H1 (cell line): ENCODE measurements around the gene CAMKK2. TPM values are rescaled to one million over a fixed set of nuclear protein-coding genes. Genes with fewer than 3 reads are reported as not detected.
"Not testable (repeated sequence)": the region's sequence is repeated elsewhere in the genome, so short reads cannot be mapped to it uniquely, and the experiment has no call there.

ENCODE experiments used
- CTCF ChIA-PET: fragments of 300-600 bp; sonication (Branson Sonifier 250); formaldehyde crosslinking; loops from one replicate; lab custom pipeline; 2021; ENCODE audit not compliant: partially characterized antibody; lab: Charles Lee
- POLR2A ChIA-PET: fragments of 300-600 bp; sonication (Branson Sonifier 250); formaldehyde crosslinking; loops from one replicate; lab custom pipeline; 2021; ENCODE audit warnings: inconsistent platforms; ENCODE audit not compliant: partially characterized antibody; lab: Charles Lee
- DNase-seq, 2 experiments: peaks; one replicate each; pipeline versions ENCODE4 v3.0.0 to v3.0.0-alpha.2; 2010 to 2022; ENCODE audit warnings: low spot score in 2 of 2, low read depth in 1 of 2, mixed read lengths in 1 of 2
- FAIRE-seq: peaks from 2 replicates; lab custom pipeline; 2011; peaks lifted over from hg19 to GRCh38; lab: Jason Lieb, UNC
- H2AFZ ChIP-seq: 2 replicates; pipeline ENCODE4 v1.8.1; 2012; ENCODE audit warnings: low read length, inconsistent platforms
- H2AK5ac ChIP-seq: 2 replicates; pipeline ENCODE4 v1.6.1; 2013; ENCODE audit warnings: low read depth, low read length
- H2BK120ac ChIP-seq: replicated peaks from 2 replicates; pipeline ENCODE3; 2013; ENCODE audit warnings: low read depth, low read length, inconsistent platforms
- H2BK12ac ChIP-seq: 2 replicates; pipeline ENCODE4 v1.6.1; 2013; ENCODE audit warnings: low read depth, low read length
- H2BK15ac ChIP-seq: 2 replicates; pipeline ENCODE4 v1.6.1; 2013; ENCODE audit warnings: low read length
- H2BK20ac ChIP-seq: 2 replicates; pipeline ENCODE4 v1.6.1; 2013; ENCODE audit warnings: low read length
- H2BK5ac ChIP-seq: 2 replicates; pipeline ENCODE4 v1.6.1; 2013; ENCODE audit warnings: low read depth, low read length
- H3K14ac ChIP-seq: 2 replicates; pipeline ENCODE4 v1.6.1; 2013; ENCODE audit warnings: inconsistent platforms; ENCODE audit not compliant: insufficient read length
- H3K18ac ChIP-seq: 2 replicates; pipeline ENCODE4 v1.6.1; 2013; ENCODE audit warnings: low read length; ENCODE audit errors: extremely low read depth
- H3K23ac ChIP-seq: 2 replicates; pipeline ENCODE4 v1.6.1; 2013; ENCODE audit warnings: inconsistent platforms; ENCODE audit not compliant: insufficient read length
- H3K23me2 ChIP-seq: 2 replicates; pipeline ENCODE4 v1.6.1; 2013; ENCODE audit warnings: low read depth, low read length
- H3K27ac ChIP-seq: 2 replicates; pipeline ENCODE4 v1.6.1; 2011; ENCODE audit warnings: low read depth, low read length, inconsistent platforms
- H3K27me3 ChIP-seq, 4 experiments: replicated peaks in 1 of 4; 1 replicate in 1 of 4; 2 replicates in 3 of 4; pipeline versions ENCODE4 v1.6.1 to v1.8.1; 2011 to 2013; ENCODE audit warnings: low read length in 3 of 4, mild to moderate bottlenecking in 3 of 4, inconsistent platforms in 2 of 4, mixed read lengths in 2 of 4, moderate library complexity in 1 of 4; ENCODE audit not compliant: control insufficient read depth in 3 of 4, insufficient read depth in 3 of 4; ENCODE audit errors: extremely low read depth in 1 of 4
- H3K36me3 ChIP-seq, 4 experiments: 2 replicates each; pipeline versions ENCODE4 v1.6.1 to v1.8.1; 2011 to 2013; ENCODE audit warnings: mild to moderate bottlenecking in 4 of 4, low read length in 3 of 4, moderate library complexity in 2 of 4, control low read depth in 1 of 4, inconsistent platforms in 1 of 4; ENCODE audit not compliant: insufficient read depth in 4 of 4, control insufficient read depth in 2 of 4
- H3K4ac ChIP-seq: replicated peaks from 2 replicates; pipeline ENCODE3; 2013; ENCODE audit warnings: low read length, low read depth, mixed read lengths, inconsistent platforms; ENCODE audit not compliant: insufficient read length
- H3K4me1 ChIP-seq, 4 experiments: replicated peaks in 1 of 4; 1 replicate in 1 of 4; 2 replicates in 3 of 4; pipeline versions ENCODE4 v1.6.1 to v1.8.1; 2011 to 2013; ENCODE audit warnings: low read length in 3 of 4, inconsistent platforms in 2 of 4, mixed read lengths in 1 of 4; ENCODE audit not compliant: insufficient read depth in 4 of 4, control insufficient read depth in 3 of 4
- H3K4me2 ChIP-seq, 2 experiments: 2 replicates each; pipeline versions ENCODE4 v1.6.1 to v1.8.1; 2011 to 2013; ENCODE audit warnings: low read depth in 2 of 2, low read length in 2 of 2, control low read depth in 1 of 2, inconsistent platforms in 1 of 2, mild to moderate bottlenecking in 1 of 2; ENCODE audit not compliant: insufficient read depth in 1 of 2
- H3K4me3 ChIP-seq, 4 experiments: fragments of 200-600, 300-600 bp in 1 of 4; sonication (generic), shearing (Covaris generic), sonication (Bioruptor Twin) in 1 of 4; 2 replicates each; pipeline versions ENCODE4 v1.5.1 to v1.8.1; 2011 to 2016; ENCODE audit warnings: low read length in 4 of 4, low read depth in 3 of 4, control low read depth in 2 of 4, inconsistent platforms in 2 of 4, mild to moderate bottlenecking in 2 of 4, mixed read lengths in 1 of 4, moderate library complexity in 1 of 4; ENCODE audit not compliant: insufficient read depth in 2 of 4; ENCODE audit errors: extremely low read depth in 1 of 4
- H3K56ac ChIP-seq: replicated peaks from 2 replicates; pipeline ENCODE3; 2013; ENCODE audit warnings: low read depth, mild to moderate bottlenecking, mixed read lengths, low read length, inconsistent platforms; ENCODE audit not compliant: insufficient read length
- H3K79me1 ChIP-seq: 2 replicates; pipeline ENCODE4 v1.6.1; 2013; ENCODE audit warnings: low read depth, low read length, control low read depth
- H3K79me2 ChIP-seq, 2 experiments: 2 replicates each; pipeline versions ENCODE4 v1.6.1 to v1.8.1; 2012 to 2013; ENCODE audit warnings: low read length in 2 of 2, mild to moderate bottlenecking in 2 of 2, inconsistent platforms in 1 of 2; ENCODE audit not compliant: insufficient read depth in 2 of 2, control insufficient read depth in 1 of 2
- H3K9ac ChIP-seq, 4 experiments: replicated peaks in 1 of 4; 1 replicate in 1 of 4; 2 replicates in 3 of 4; pipeline versions ENCODE4 v1.6.1 to v1.8.1; 2011 to 2013; ENCODE audit warnings: low read depth in 3 of 4, low read length in 3 of 4, control low read depth in 2 of 4, mild to moderate bottlenecking in 2 of 4, moderate library complexity in 2 of 4, inconsistent platforms in 1 of 4; ENCODE audit errors: extremely low read depth in 1 of 4
- H3K9me3 ChIP-seq, 2 experiments: 2 replicates each; pipeline versions ENCODE4 v1.6.1 to v1.8.1; 2012 to 2013; ENCODE audit warnings: mild to moderate bottlenecking in 2 of 2, moderate library complexity in 2 of 2, control low read depth in 1 of 2, inconsistent platforms in 1 of 2, low read depth in 1 of 2, low read length in 1 of 2, mixed read lengths in 1 of 2; ENCODE audit not compliant: insufficient read depth in 2 of 2
- H4K20me1 ChIP-seq, 2 experiments: replicated peaks in 1 of 2; 2 replicates each; pipeline versions ENCODE3 to v1.8.1; 2011 to 2013; ENCODE audit warnings: inconsistent platforms in 2 of 2, low read length in 2 of 2, mild to moderate bottlenecking in 1 of 2; ENCODE audit not compliant: insufficient read depth in 2 of 2, control insufficient read depth in 1 of 2
- H4K5ac ChIP-seq: 2 replicates; pipeline ENCODE4 v1.6.1; 2013; ENCODE audit warnings: low read length, low read depth, mixed read lengths, inconsistent platforms; ENCODE audit not compliant: insufficient read length
- H4K8ac ChIP-seq: 2 replicates; pipeline ENCODE4 v1.8.0; 2013; ENCODE audit warnings: mild to moderate bottlenecking, moderate library complexity, low read length, inconsistent platforms; ENCODE audit not compliant: insufficient read depth; ENCODE audit errors: extremely low read depth
- H4K91ac ChIP-seq: replicated peaks from 2 replicates; pipeline ENCODE3; 2013; ENCODE audit warnings: low read length, mixed read lengths, inconsistent platforms; ENCODE audit not compliant: insufficient read length
- WGBS, 2 experiments: shearing (Covaris generic) in 1 of 2; methylation state at CpG; one replicate each; pipeline versions ENCODE4 v1.1.6 to v1.1.7; 2013 to 2015; ENCODE audit warnings: low lambda C conversion rate in 2 of 2, mixed read lengths in 2 of 2, inconsistent platforms in 1 of 2, low coverage in 1 of 2, missing lambda C conversion rate in 1 of 2; ENCODE audit not compliant: insufficient replicate concordance in 2 of 2, insufficient coverage in 1 of 2, insufficient read length in 1 of 2; ENCODE audit errors: extremely low coverage in 1 of 2, missing lambda C conversion rate in 1 of 2; 5-methylcytosine and 5-hydroxymethylcytosine counted together
- polyA plus RNA-seq, 7 experiments: library from polyadenylated mRNA; depleted of rRNA in 3 of 7; stranded (reverse) in 5 of 7; unstranded in 2 of 7; fragments of >200 nt in 5 of 7; fragments of 200-250 nt in 2 of 7; gene quantifications; 1 replicate in 5 of 7; 2 replicates in 1 of 7; 4 replicates in 1 of 7; pipeline versions ENCODE4 v1.2.1 to v1.2.3, GENCODE V29; 2011 to 2013; ENCODE audit warnings: missing spikeins in 2 of 7, mixed read lengths in 2 of 7
- total RNA-seq: library from RNA; stranded (reverse); fragmentation: NEBNext Ultra II Directional; extraction: Animal tissue kit (Norgen Biotek cat#: 25700); gene quantifications from 2 replicates; pipeline ENCODE4 v1.2.1, GENCODE V29; 2021

CAMKK2 gene
- total and polyA plus RNA-seq, 2 of the 8 experiments (the other 6 are each of a cell fraction or from before 2014, with no cell fraction given), result 29.6 to 30.6 TPM

DNA sequence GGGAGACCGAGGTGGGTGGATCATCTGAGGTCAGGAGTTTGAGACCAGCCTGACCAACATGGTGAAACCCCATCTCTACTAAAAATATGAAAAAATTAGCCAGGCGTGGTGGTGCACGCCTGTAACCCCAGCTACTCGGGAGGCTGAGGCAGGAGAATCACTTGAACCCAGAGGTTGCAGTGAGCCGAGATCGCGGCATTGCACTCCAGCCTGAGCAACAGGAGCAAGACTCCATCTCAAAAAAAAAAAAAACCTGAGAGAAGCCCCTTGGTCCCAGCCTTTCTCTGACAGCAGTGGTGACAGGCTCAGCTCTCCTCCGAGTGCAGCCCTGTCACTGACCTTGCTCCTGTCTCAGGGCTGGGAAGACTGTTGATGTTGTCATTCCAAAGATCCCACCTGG, 69.6 kb downstream of the CAMKK2 start:
- H2AFZ ChIP-seq, H3K4me1 ChIP-seq, H2BK5ac ChIP-seq, POLR2A ChIA-PET, H3K9me3 ChIP-seq, H4K5ac ChIP-seq, H2BK20ac ChIP-seq, H3K23me2 ChIP-seq, H2BK15ac ChIP-seq, DNase-seq, H3K79me1 ChIP-seq, H3K27me3 ChIP-seq, H3K27ac ChIP-seq, H3K23ac ChIP-seq, H3K56ac ChIP-seq, H3K14ac ChIP-seq, H4K20me1 ChIP-seq, H3K4ac ChIP-seq, H4K8ac ChIP-seq, H3K4me2 ChIP-seq, H3K18ac ChIP-seq, H3K9ac ChIP-seq, FAIRE-seq, H3K79me2 ChIP-seq, H2AK5ac ChIP-seq, H2BK120ac ChIP-seq, H2BK12ac ChIP-seq, H4K91ac ChIP-seq, H3K4me3 ChIP-seq, H3K36me3 ChIP-seq: not testable (repeated sequence)
- CTCF ChIA-PET, result interaction anchor here (0.6 to 1.0 kb wide), 2 partner anchors 166 to 710 kb away, joined by 3 to 4 read pairs; no protein-coding TSS in a partner anchor
- 96% methylated on average over 8 of the region's 8 CpGs; no CpG with 5 or more reads in 1 of the 2 experiments for WGBS, 2 experiments
